Effector CD4-positive, alpha-beta T cell (primary cell): ENCODE results near the gene JMJD4.
A peak's percentile ranks its signal among the peaks of the same experiment; 100 is the strongest.
"Not testable (repeated sequence)": the region's sequence is repeated elsewhere in the genome, so short reads cannot be mapped to it uniquely, and the experiment has no call there.

Experiments
- DNase-seq: peaks from one replicate; pipeline ENCODE4 v3.0.0-alpha.2; 2020

The JMJD4 gene

GRCh38 chr1:227731696-227732585 lies 3.2 kb downstream of the JMJD4 start:
- no peak for DNase-seq

GRCh38 chr1:227731241-227731677 lies 3.8 kb downstream of the JMJD4 start:
- no peak for DNase-seq

GRCh38 chr1:227730630-227731151 lies 4.4 kb downstream of the JMJD4 start:
- DNase-seq = no peak

- DNase-seq = no peak
These were observed 5.0 kb downstream of the JMJD4 start for GRCh38 chr1:227729881-227730629.

- no peak for DNase-seq
These were observed 5.8 kb downstream of the JMJD4 start for GRCh38 chr1:227729144-227729880.

- DNase-seq = no peak
These were observed 6.3 kb downstream of the JMJD4 start for GRCh38 chr1:227728892-227729143.

- peak; percentile 50 for DNase-seq
These were observed 6.8 kb downstream of the JMJD4 start for GRCh38 chr1:227728059-227728891.

GRCh38 chr1:227726924-227727599 lies 8.0 kb downstream of the JMJD4 start:
- no peak for DNase-seq

GRCh38 chr1:227726318-227726717 lies 8.8 kb downstream of the JMJD4 start:
- no peak for DNase-seq

GRCh38 chr1:227725046-227725445 lies 10.1 kb downstream of the JMJD4 start:
- DNase-seq = no peak

- DNase-seq = no peak
These were observed 11.6 kb downstream of the JMJD4 start for GRCh38 chr1:227723474-227723873.

- DNase-seq = no peak
These were observed 16.2 kb downstream of the JMJD4 start for GRCh38 chr1:227718932-227719331.

GRCh38 chr1:227712648-227713047 lies 22.5 kb downstream of the JMJD4 start:
- DNase-seq = no peak

GRCh38 chr1:227710474-227710873 lies 24.6 kb downstream of the JMJD4 start:
- not testable (repeated sequence) for DNase-seq

GRCh38 chr1:227709451-227709850 lies 25.7 kb downstream of the JMJD4 start:
- DNase-seq = no peak

GRCh38 chr1:227707846-227708245 lies 27.3 kb downstream of the JMJD4 start:
- no peak for DNase-seq

- not testable (repeated sequence) for DNase-seq
These were observed 33.5 kb downstream of the JMJD4 start for GRCh38 chr1:227701631-227702030.

- no peak for DNase-seq
These were observed 37.7 kb downstream of the JMJD4 start for GRCh38 chr1:227697321-227697864.

GRCh38 chr1:227685807-227686206 lies 49.3 kb downstream of the JMJD4 start:
- no peak for DNase-seq
